NCI-H2196 treated with DMSO at 0.1 percent for 48 hours (cell line): ENCODE measurements around the gene SOBP.

Source experiments
- DNase-seq: peaks from one replicate; lab custom pipeline; 2025; ENCODE audit not compliant: unreplicated experiment; lab: John Stamatoyannopoulos, UW

SOBP gene

GRCh38 chr6:107582086-107582485 is 92.2 kb downstream of the SOBP start:
- DNase-seq: no peak

DNA sequence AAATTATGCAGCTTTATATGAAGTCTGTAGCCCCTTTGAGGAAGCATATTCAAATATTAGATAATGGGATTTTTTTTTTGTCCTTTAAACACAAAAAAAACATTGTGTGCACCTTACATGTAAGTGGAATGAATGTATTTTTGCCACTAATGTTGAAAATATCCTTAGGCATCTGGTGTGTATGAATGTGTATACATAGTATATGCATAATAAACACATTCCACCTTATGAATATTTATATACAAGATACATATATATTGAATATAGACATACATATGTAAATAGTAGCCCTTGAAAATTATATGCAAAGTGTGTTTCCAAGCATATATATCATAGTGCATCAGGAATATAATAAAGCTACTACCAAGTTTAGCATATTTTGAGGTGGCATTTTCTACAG is 94.8 kb downstream of the SOBP start:
- DNase-seq: no peak

GRCh38 chr6:107585815-107586435 is 96.0 kb downstream of the SOBP start:
- DNase-seq: no peak

DNA sequence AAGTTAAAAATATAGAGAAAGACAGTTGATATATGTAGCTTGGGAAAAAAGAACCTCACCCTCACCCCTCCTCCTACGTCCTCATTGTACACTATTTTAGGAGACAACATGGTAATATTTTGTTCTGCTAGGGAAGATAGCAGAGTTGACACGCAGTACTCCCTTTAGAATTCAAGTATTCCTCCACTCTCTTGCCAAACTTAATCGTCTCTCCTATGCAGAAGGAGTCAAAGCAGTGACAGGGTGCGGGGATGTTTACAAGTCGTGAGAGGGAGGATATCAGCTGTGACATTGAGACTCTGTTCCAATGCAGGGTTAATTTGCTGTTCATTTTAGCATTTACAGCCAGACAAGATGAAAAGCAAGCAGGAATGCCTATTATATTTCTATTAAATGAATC is 97.5 kb downstream of the SOBP start:
- no peak for DNase-seq

DNA sequence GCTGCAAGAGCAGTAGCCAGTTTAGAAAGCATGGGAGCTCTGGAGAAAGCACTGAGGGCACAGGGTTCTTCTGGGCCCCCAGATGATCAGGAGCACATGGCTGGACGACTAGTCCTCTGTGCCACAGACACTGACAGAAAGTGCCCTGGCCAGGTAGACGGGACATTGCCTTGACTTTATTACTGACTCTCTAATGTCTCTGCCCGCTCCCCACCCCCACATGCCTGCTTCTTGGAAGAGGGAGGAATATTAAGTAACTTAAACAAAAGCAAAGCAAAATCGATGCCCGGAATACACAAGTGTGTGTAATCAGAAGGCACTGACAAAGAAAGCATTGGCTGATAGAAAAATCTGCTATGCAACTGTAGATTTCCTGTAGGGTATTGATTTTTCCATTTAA is 99.3 kb downstream of the SOBP start:
- DNase-seq: no peak

- no peak for DNase-seq
These were observed 100.0 kb downstream of the SOBP start for GRCh38 chr6:107589934-107590333.

GRCh38 chr6:107590378-107590777 is 100.5 kb downstream of the SOBP start:
- no peak for DNase-seq

DNA sequence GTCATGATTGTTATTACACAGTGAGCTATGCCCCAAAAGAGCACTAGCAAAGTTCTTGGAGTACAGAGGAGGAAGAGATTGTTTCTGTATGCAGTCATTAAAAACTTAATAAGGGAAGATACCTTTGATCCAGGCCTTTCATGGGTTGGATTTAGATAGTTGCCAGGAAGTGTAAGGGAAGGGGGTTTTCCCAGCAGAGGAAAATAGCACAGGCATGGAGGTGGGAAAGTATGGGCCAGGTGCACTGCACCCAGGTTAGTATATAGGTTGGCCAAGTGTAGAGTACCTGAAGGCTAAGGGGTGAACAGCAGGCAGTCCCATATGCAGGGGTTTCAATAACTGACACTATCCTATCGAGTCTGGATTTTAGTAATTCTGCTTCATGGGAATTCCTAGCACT is 101.4 kb downstream of the SOBP start:
- DNase-seq: no peak

GRCh38 chr6:107592806-107593205 is 102.9 kb downstream of the SOBP start:
- DNase-seq: no peak

DNA sequence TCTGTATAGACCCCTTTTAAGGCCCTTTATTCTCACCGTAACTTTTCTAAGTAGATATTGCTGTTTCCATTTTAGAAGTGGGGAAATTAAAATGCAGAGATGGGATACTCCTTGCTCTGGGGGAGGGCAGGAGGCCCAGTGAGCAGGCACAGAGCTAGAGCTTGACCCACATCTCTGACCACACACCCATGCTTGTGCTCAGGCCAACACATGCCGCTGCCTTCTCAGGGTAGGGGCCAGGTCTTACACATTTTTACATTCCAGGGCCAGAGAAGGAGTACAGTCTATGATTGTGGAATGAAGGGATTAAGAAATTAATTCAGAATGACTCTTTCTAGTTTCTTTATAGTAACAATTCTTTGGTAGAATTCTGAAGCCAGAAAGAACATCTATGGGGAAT is 104.8 kb downstream of the SOBP start:
- DNase-seq: no peak

DNA sequence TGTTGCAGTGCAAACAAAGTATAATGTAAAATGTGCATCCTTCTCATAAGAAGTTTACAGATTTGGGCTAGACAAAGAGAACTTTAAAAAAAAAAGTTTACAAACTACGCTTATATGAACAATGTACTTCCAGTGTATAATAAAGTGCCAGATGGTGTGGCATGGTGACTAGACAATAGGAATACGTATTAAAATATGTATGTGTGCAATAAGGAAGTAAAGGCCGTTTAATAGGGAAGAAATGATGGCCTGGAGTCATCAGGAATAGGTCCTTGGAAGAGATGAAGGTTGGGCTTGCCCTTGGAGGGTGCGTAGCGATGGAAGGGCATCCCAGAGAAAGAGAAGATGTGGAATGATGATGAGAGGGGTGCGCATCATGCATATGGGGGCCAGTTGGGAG is 108.2 kb downstream of the SOBP start:
- DNase-seq: no peak

DNA sequence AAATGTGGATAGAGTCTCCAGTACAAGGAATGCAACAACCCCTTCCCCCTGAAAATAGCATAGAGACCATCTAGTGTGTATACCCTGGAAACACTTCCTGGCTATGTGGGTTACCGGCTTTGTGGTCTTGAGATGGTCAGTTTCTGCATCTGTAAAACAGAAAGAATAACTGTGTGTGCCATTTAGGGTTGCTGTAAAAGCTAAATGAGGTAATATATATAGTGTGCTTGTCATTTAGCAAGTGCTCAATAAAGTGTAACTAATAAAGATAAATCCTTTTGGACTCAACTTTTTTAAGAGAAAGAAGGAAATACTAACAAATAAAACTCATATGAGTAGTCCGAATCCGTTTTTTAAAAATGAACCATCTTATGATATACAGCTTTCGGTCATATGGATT is 109.1 kb downstream of the SOBP start:
- DNase-seq: no peak

DNA sequence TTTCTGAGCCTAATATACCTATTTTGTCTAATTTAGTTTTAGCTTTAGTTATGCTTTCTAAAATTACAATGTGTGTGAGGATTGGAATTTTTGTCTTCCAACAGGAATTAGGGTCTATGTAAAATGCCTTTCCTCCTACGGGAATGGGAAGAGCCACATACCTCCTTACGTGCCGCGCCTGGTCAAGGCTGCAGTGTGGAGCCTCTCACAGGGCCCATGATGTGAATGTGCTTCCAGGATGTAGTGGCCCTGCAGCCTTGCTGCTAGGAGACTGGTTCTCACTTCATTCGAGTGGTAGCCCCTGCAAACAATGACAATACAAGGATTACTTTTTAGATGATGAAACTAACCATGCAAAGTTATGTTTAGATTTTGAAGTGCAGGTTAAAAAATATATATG is 110.2 kb downstream of the SOBP start:
- DNase-seq: no peak

DNA sequence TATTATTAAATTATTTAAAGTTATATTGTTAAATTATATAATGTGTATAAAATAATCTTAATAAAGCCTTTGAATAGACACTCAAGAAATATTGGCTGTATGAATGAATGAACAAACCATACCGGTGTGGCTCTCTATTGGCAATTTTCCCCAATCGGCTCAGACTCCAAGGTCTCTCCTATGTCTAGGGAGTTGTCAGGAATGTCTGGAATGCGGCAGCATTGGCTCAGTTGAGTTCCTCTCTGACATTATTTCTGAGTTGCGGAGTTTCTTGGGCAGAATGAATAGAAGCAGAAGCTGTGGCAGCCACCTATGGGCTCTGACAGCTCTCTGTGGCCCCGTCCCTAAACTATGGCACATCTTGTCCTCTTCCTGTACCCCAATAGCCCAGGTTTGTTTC is 111.0 kb downstream of the SOBP start:
- no peak for DNase-seq

DNA sequence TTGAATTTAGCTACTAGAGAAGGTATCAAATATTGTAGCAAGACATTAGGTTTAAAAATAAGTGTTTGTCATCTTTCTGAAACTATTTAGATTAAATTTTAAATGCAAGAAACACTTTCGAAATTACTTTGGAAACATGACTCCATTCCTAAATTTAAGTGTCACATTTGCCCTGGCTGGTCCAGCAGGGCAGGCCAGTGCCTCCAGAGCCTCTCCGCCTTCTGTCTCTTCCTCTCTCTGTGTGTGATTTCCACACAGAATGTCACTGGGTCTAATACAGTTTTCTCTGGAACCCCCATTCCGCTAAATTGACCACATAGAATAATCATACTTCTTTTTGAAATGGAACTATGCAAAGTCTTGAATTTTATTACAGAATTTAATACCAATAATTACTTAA is 111.5 kb downstream of the SOBP start:
- DNase-seq: no peak

DNA sequence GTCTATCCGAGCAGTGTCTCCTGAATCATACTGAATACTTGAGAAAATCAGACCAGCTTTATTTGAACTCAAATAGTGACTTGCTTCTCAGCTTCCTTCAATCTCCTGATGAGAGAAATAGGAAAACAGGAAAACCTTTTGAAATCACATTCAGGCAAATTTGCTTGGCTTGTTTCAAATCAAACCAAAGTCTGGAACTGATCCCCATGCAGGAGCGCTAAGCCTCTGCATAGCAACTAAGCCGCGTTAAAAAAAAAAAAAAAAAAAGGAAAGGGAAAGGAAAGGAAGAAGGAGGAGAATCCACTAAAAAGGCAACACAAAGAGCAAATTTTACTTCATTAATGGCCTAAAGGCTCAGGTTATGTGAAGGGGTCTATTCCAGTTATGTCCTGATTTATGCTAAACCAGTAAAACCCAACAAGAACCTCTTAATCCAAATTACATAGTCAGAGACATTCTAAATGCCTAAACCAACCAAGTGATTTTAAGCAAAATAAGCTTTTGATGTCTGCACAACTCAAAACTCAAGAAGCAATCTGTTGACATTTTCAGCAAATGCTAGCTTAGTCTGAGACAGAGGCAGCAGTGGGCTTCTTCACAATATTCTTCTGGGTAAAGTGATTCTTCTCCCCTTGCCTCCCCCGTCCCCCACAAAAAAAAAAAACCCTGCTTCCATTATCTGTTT is 112.5 kb downstream of the SOBP start:
- no peak for DNase-seq

GRCh38 chr6:107603006-107603370 is 113.1 kb downstream of the SOBP start:
- DNase-seq: no peak

DNA sequence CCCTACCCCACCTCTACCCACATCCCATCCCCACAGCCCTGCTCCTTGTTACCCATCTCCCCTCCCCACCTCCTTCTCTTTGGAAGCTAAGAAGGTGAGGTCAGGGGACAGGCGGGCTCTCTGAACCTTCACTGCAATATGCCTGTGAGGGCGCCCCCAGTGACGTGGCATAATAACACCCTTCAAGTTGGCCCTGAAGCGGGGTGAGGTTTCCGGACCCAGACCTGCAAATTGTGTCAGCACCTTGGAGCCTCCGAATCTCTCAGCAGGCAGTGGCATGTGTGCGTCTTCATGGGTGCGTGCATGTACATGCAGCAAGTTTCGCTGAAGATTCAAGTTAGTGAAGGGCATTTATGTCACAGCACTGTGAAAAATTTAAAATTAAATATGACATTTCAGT is 114.6 kb downstream of the SOBP start:
- DNase-seq: no peak

DNA sequence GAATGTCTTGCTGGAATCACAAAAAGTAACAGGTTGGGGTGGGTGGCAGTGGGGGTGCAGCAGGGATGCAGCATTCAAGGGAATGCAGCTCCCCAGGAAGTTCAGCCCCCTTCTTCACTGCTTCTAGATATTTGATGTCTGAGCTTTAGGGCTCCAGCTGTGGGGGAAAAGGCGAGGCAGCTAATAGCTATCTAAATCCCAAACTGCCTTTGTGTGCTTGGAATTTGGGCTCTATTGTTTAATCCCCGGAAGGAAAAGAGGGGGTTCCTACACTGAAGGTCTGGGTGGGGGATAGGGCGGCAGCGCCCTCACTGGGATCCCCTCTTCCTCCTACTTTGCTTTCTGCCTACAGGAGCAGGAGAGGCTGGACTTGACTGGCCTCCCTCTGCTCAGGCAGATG is 116.5 kb downstream of the SOBP start:
- no peak for DNase-seq

DNA sequence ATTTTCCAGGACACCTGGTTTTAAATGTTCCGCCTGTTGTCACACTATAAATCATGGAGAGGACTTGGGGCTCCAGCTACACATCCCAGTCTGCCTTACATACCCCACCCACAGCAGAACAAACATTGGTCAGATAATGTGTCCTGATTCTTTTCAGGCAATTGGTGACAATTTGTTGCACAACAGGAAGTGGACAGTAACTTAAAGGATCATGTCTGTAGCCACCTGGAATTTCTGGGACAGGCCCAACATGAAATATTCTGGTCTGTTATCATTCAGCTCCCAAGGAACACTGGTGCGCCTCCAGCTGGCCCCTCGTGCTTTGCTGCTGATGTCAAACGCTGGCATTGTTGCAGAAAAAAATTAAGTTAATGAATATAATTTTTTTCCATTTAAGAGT is 117.2 kb downstream of the SOBP start:
- no peak for DNase-seq

GRCh38 chr6:107611094-107611810 is 121.3 kb downstream of the SOBP start:
- DNase-seq: no peak

DNA sequence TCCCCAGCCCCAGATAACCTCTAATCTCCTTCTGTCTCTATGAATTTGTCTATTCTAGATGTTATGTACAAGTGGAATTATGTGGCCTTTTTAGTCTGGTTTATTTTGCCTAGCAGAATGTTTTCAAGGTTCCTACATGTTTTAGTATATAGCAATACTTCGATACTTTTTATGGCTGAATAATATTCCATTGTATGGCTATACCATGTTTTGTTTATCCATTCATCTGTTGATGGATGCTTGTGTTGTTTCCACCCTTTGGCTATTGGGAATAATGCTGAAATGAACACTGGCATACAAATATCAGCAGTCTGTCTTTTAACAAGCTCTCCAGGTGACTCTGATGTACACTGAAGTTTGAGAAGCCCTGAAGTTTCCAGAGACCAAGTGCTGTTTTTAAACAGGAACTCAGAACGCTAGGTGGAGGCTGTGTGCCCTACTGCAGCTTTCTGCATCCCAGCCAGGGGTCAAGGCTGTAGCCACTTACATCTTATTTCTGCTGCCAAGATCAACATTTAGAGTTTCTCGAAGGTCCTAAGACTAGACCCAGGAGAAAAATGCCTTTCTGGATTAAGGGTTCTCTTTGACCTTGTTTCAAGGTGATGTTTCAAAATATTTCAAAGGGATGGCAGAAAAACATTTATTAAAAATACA is 123.0 kb downstream of the SOBP start:
- DNase-seq: no peak
